ENCODE results near the gene NACC2. TPM values are rescaled to one million over a fixed set of nuclear protein-coding genes. Genes with fewer than 3 reads are reported as not detected.

NACC2 gene
- total and polyA plus RNA-seq, 8 donors: 3.6 to 29.5 (median 5.5) TPM

GRCh38 chr9:135965124-135965756 lies 129.8 kb downstream of the NACC2 start:
- Histone ChIP-seq H3K27ac (no peak overlapping the region), H3K4me3 (no peak overlapping the region), H3K4me1 (peaks cover 0 to 45% of the 10 kb centered on the region in 2 donors), H3K9me3 (no peaks in the 10 kb centered on the region), H3K27me3 (no peaks in the 10 kb centered on the region), H3K36me3 (no peaks in the 10 kb centered on the region)
- DNase-seq (no peak), ATAC-seq (no peak)
- TF ChIP-seq, protein P1, sequence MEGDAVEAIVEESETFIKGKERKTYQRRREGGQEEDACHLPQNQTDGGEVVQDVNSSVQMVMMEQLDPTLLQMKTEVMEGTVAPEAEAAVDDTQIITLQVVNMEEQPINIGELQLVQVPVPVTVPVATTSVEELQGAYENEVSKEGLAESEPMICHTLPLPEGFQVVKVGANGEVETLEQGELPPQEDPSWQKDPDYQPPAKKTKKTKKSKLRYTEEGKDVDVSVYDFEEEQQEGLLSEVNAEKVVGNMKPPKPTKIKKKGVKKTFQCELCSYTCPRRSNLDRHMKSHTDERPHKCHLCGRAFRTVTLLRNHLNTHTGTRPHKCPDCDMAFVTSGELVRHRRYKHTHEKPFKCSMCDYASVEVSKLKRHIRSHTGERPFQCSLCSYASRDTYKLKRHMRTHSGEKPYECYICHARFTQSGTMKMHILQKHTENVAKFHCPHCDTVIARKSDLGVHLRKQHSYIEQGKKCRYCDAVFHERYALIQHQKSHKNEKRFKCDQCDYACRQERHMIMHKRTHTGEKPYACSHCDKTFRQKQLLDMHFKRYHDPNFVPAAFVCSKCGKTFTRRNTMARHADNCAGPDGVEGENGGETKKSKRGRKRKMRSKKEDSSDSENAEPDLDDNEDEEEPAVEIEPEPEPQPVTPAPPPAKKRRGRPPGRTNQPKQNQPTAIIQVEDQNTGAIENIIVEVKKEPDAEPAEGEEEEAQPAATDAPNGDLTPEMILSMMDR (IDR thresholded peaks at IDR 0.05): no peak
- intact Hi-C loops (cut with DNase I): loop anchor here in 1 of 2 donors (5.0 kb wide), 1 partner anchor 157 kb away; no protein-coding TSS in a partner anchor

- Histone ChIP-seq H3K9me3 (no peaks in the 10 kb centered on the region), H3K36me3 (no peaks in the 10 kb centered on the region), H3K27ac (no peak overlapping the region), H3K4me1 (peaks cover 5 to 45% of the 10 kb centered on the region in 2 donors), H3K4me3 (no peak overlapping the region), H3K27me3 (no peaks in the 10 kb centered on the region)
- ATAC-seq (no peak), DNase-seq (no peak)
- intact Hi-C loops (cut with DNase I): no loop called here
- TF ChIP-seq, protein P1 (IDR thresholded peaks at IDR 0.05): no peak
Measured at GRCh38 chr9:135963938-135964337, 131.2 kb downstream of the NACC2 start.

DNA sequence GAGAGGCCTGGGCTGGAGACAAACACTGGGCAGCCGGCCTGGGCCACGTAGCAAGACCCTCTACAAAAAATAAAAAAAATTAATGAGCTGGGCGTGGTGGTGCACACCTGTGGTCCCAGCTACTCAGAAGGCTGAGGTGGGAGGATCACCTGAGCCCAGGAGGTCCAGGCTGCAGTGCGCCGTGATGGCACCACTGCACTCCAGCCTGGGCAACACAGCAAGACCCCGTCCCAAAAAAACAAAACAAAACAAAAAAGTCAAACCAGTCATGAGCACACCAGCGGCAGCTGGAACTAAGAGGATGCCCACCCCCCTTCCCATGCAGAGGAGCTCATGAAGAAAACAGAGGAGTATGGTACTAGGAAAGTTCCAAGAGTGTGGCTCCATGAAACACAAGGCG lies 131.8 kb downstream of the NACC2 start:
- H3K27ac ChIP-seq: no peak overlapping the region
- H3K27me3 ChIP-seq: no peaks in the 10 kb centered on the region
- no peak for DNase-seq
- H3K4me3 ChIP-seq: no peak overlapping the region
- H3K4me1 ChIP-seq: peaks cover 5 to 45% of the 10 kb centered on the region in 2 donors
- ATAC-seq: no peak
- H3K36me3 ChIP-seq: no peaks in the 10 kb centered on the region
- H3K9me3 ChIP-seq: no peaks in the 10 kb centered on the region
- intact Hi-C loops (cut with DNase I): no loop called here
- TF ChIP-seq, protein P1 (IDR thresholded peaks at IDR 0.05): no peak

- H3K27me3 ChIP-seq: no peaks in the 10 kb centered on the region
- no peak overlapping the region for H3K27ac ChIP-seq
- ATAC-seq (no peak), DNase-seq (no peak)
- peaks cover 5 to 45% of the 10 kb centered on the region in 2 donors for H3K4me1 ChIP-seq
- H3K4me3 ChIP-seq: no peak overlapping the region
- no peaks in the 10 kb centered on the region for H3K36me3 ChIP-seq
- intact Hi-C loops (cut with DNase I): no loop called here
- TF ChIP-seq, protein P1 (IDR thresholded peaks at IDR 0.05): no peak
- H3K9me3 ChIP-seq: no peaks in the 10 kb centered on the region
Measured at GRCh38 chr9:135962696-135963307, 132.3 kb downstream of the NACC2 start.

DNA sequence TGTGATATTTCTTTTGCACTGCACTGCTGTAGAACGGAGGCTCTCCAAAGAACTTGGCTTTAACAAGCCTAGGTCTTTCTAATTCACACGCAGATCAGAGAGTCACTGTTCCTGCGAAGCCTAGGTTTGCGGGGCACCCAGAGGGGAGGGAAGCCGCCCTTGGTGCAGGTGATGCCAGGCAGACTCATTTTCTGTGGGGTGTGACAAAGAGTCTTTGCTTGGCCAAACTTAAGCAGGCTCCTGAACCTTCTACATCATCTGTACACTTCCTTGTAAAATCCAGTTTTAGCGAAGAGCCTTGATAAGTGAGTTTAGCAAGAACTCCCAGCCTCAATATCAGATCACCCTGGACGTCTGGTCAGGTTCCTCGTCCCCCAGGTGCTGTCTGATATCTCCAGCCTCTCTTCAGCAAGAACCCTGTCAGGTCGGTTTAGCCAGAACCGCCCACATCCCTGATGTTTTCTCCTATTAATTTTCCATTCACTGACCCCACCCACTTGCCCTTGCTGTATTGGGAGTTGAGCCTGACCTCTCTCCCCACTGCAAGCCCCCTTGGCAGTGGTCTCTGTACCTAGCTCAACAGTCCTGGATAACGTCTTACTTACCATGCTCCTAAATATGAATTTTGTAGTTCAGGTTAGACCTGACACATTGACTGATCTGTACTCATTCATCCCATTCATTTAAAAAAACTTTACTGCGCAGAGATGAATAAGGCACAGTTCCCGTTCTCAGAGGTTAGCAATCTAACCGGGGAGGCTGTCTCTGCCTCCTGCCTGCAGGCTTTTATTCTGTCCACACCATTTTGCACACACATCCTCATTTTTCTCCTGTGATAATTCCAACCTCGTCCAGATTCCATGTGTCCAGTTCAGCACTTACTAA lies 133.0 kb downstream of the NACC2 start:
- intact Hi-C loops (cut with DNase I): no loop called here
- ATAC-seq: no peak
- H3K4me3 ChIP-seq: peak overlapping the region in 1 of 2 donors; percentile 79

More for the DNA sequence above, 133.0 kb downstream of the NACC2 start:
- H3K9me3 ChIP-seq: no peaks in the 10 kb centered on the region
- no peak for DNase-seq
- TF ChIP-seq, protein P1 (IDR thresholded peaks at IDR 0.05): no peak
- no peaks in the 10 kb centered on the region for H3K36me3 ChIP-seq
- H3K4me1 ChIP-seq: peaks cover 5 to 39% of the 10 kb centered on the region in 2 donors
- H3K27me3 ChIP-seq: no peaks in the 10 kb centered on the region
- no peak overlapping the region for H3K27ac ChIP-seq

All from left lung (tissue), 10 donors.